Natural killer cell (primary cell): ENCODE results near the gene RARB. TPM values are rescaled to one million over a fixed set of nuclear protein-coding genes. Genes with fewer than 3 reads are reported as not detected.

Experiments
- ATAC-seq, 3 donors: fragments of 150-1000 bp in 2 of 3; fragments of 200-7000 bp in 1 of 3; cut with Tn5 transposase; 1 replicate in 1 of 3; 2 replicates in 2 of 3; pipeline ENCODE4 v1.10.0; 2021; ENCODE audit warnings: mild to moderate bottlenecking in 2 of 3, moderate library complexity in 2 of 3
- DNase-seq, 2 donors: peaks; one replicate each; pipeline versions ENCODE4 v3.0.0 to v3.0.0-alpha.2; 2013 to 2021; ENCODE audit warnings: mixed read lengths in 1 of 2
- H3K27ac ChIP-seq: one replicate; pipeline ENCODE4 v1.5.1; 2013; ENCODE audit warnings: mild to moderate bottlenecking, low read length
- H3K27me3 ChIP-seq: one replicate; pipeline ENCODE4 v1.6.1; 2013; ENCODE audit warnings: low read length; ENCODE audit not compliant: control insufficient read depth, insufficient read depth
- H3K36me3 ChIP-seq: one replicate; pipeline ENCODE4 v1.6.1; 2013; ENCODE audit warnings: low read length; ENCODE audit not compliant: control insufficient read depth, insufficient read depth
- H3K4me1 ChIP-seq: one replicate; pipeline ENCODE4 v1.6.1; 2013; ENCODE audit warnings: low read length; ENCODE audit not compliant: control insufficient read depth, insufficient read depth
- H3K4me3 ChIP-seq: one replicate; pipeline ENCODE4 v1.5.1; 2013; ENCODE audit warnings: low read length
- H3K9me3 ChIP-seq: one replicate; pipeline ENCODE4 v1.6.1; 2013; ENCODE audit warnings: low read length; ENCODE audit not compliant: control insufficient read depth, insufficient read depth
- H3K27ac Mint-ChIP-seq, 2 donors: one replicate each; pipeline ENCODE4 v1.8.0; 2022; ENCODE audit warnings: mild to moderate bottlenecking in 2 of 2, mixed read lengths in 2 of 2, moderate library complexity in 1 of 2
- H3K27me3 Mint-ChIP-seq, 2 donors: one replicate each; pipeline ENCODE4 v1.8.0; 2022; ENCODE audit warnings: low read depth in 2 of 2, mixed read lengths in 2 of 2
- H3K36me3 Mint-ChIP-seq: one replicate; pipeline ENCODE4 v1.8.0; 2022; ENCODE audit warnings: mixed read lengths
- H3K4me1 Mint-ChIP-seq, 2 donors: one replicate each; pipeline ENCODE4 v1.8.0; 2022; ENCODE audit warnings: mixed read lengths in 2 of 2
- H3K4me3 Mint-ChIP-seq: one replicate; pipeline ENCODE4 v1.8.0; 2022; ENCODE audit warnings: mild to moderate bottlenecking, moderate library complexity, mixed read lengths
- H3K9me3 Mint-ChIP-seq, 2 donors: one replicate each; pipeline ENCODE4 v1.8.0; 2022; ENCODE audit warnings: mixed read lengths in 2 of 2
- CTCF ChIP-seq: fragments of 200-600 bp; IDR thresholded peaks from one replicate; pipeline ENCODE4 v1.8.0; 2022; ENCODE audit warnings: antibody characterized with exemption
- WGBS: methylation state at CpG from one replicate; pipeline ENCODE4 v1.1.7; 2013; ENCODE audit warnings: missing lambda C conversion rate; ENCODE audit not compliant: insufficient coverage; 5-methylcytosine and 5-hydroxymethylcytosine counted together
- intact Hi-C: fragments of 100-400 bp; cut with micrococcal nuclease; formaldehyde crosslinking; loops from one replicate; pipeline ENCODE4 v1.14.2; 2022
- total RNA-seq, 4 donors: library from RNA; stranded (reverse); fragments of 120-200 nt in 1 of 4; gene quantifications; one replicate each; pipeline versions ENCODE4 v1.2.3 to v1.2.4, GENCODE V29; 2013 to 2022

The RARB gene
- total RNA-seq, 3 donors from 2014 or later (not counting 1 experiment from before 2014, with no cell fraction given), result not detected

DNA sequence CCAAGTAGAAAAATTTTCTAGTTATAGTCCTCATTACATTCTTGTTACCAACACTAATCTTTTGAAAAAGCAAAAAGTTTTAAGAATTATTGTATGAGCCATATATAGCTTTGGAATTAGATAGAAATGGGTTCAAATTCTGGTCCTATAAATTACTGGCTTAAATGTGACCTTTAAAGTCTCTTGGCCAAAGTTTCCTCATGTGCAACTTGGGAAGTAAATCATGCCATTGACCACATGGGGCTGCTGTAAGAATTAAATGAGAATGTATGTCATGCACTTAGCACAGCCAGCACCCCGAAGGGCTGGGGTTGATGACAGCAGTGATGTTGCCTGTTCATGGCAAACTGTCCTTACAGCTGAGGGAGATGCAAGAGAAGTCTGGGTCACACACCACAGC lies 128.4 kb downstream of the RARB start:
- 80% methylated on average over 1 of the region's 1 CpG for WGBS
- no peaks in the 10 kb centered on the region for H3K4me1 ChIP-seq
- peaks cover 6% of the 10 kb centered on the region for H3K27me3 ChIP-seq
- no peak for TF ChIP-seq CTCF
- H3K9me3 ChIP-seq, result no peaks in the 10 kb centered on the region
- H3K4me3 Mint-ChIP-seq, result no peak overlapping the region
- no peak overlapping the region for H3K27ac ChIP-seq
- H3K27ac Mint-ChIP-seq, result no peak overlapping the region
- no peaks in the 10 kb centered on the region for H3K36me3 ChIP-seq
- intact Hi-C loops, result no loop called here
- H3K36me3 Mint-ChIP-seq, result no peaks in the 10 kb centered on the region
- no peak overlapping the region for H3K4me3 ChIP-seq
- ATAC-seq (no peak), DNase-seq (no peak)
- peaks cover 1 to 3% of the 10 kb centered on the region in 2 donors for H3K27me3 Mint-ChIP-seq
- H3K9me3 Mint-ChIP-seq, result no peaks in the 10 kb centered on the region
- H3K4me1 Mint-ChIP-seq, result no peaks in the 10 kb centered on the region

- DNase-seq (no peak), ATAC-seq (no peak)
- Mint-ChIP-seq H3K27me3 (peaks cover 0 to 5% of the 10 kb centered on the region in 2 donors), H3K4me3 (no peak overlapping the region), H3K4me1 (no peaks in the 10 kb centered on the region), H3K27ac (no peak overlapping the region), H3K9me3 (no peaks in the 10 kb centered on the region), H3K36me3 (no peaks in the 10 kb centered on the region)
- peaks cover 6% of the 10 kb centered on the region for H3K27me3 ChIP-seq
- H3K9me3 ChIP-seq, result no peaks in the 10 kb centered on the region
- intact Hi-C loops, result no loop called here
- 80% methylated on average over 3 of the region's 3 CpGs for WGBS
- no peak overlapping the region for H3K4me3 ChIP-seq
- no peak overlapping the region for H3K27ac ChIP-seq
- no peaks in the 10 kb centered on the region for H3K36me3 ChIP-seq
- TF ChIP-seq CTCF, result no peak
- H3K4me1 ChIP-seq, result no peaks in the 10 kb centered on the region
Measured at GRCh38 chr3:25557694-25558093, 129.6 kb downstream of the RARB start.

- intact Hi-C loops, result no loop called here
- no peak for TF ChIP-seq CTCF
- Mint-ChIP-seq H3K27me3 (peaks cover 0 to 5% of the 10 kb centered on the region in 2 donors), H3K4me1 (no peaks in the 10 kb centered on the region), H3K27ac (no peak overlapping the region), H3K9me3 (no peaks in the 10 kb centered on the region), H3K4me3 (no peak overlapping the region), H3K36me3 (no peaks in the 10 kb centered on the region)
- DNase-seq (no peak), ATAC-seq (no peak)
- Histone ChIP-seq H3K9me3 (no peaks in the 10 kb centered on the region), H3K4me1 (no peaks in the 10 kb centered on the region), H3K27ac (no peak overlapping the region), H3K4me3 (no peak overlapping the region), H3K36me3 (no peaks in the 10 kb centered on the region), H3K27me3 (peaks cover 6% of the 10 kb centered on the region)
- 83% methylated on average over 5 of the region's 5 CpGs for WGBS
Measured at GRCh38 chr3:25558121-25558520, 130.1 kb downstream of the RARB start.

DNA sequence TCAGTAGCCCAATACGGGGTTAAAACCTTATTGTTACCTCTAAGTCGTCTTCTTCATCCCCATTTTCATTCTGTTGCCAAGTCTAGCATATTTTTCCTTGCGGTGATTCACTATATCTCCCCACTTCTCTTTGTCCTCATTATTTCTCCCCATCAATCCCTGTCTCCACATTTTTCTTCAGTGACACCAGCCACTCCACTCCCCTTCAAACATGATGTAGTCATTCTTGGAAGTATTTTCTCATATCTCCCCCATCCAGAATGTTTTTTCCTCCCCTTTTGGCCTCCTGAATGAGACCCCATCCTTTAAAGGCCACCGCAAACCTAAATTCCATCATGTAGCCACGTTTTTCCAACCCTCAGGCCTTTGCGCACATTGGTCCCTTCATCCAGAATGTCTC lies 130.7 kb downstream of the RARB start:
- 82% methylated on average over 6 of the region's 6 CpGs for WGBS
- no peaks in the 10 kb centered on the region for H3K36me3 ChIP-seq
- no peak overlapping the region for H3K27ac Mint-ChIP-seq
- H3K4me3 ChIP-seq, result no peak overlapping the region
- peaks cover 0 to 5% of the 10 kb centered on the region in 2 donors for H3K27me3 Mint-ChIP-seq
- TF ChIP-seq CTCF, result no peak
- H3K9me3 Mint-ChIP-seq, result no peaks in the 10 kb centered on the region
- H3K4me1 Mint-ChIP-seq, result no peaks in the 10 kb centered on the region
- no peak overlapping the region for H3K4me3 Mint-ChIP-seq
- no peak overlapping the region for H3K27ac ChIP-seq
- ATAC-seq (no peak), DNase-seq (no peak)
- peaks cover 6% of the 10 kb centered on the region for H3K27me3 ChIP-seq
- intact Hi-C loops, result no loop called here
- H3K36me3 Mint-ChIP-seq, result no peaks in the 10 kb centered on the region
- no peaks in the 10 kb centered on the region for H3K4me1 ChIP-seq
- no peaks in the 10 kb centered on the region for H3K9me3 ChIP-seq
